Cortex of kidney (tissue), 1 donor: Measurements from ENCODE around the gene GCK.
"Not testable (repeated sequence)": the region's sequence is repeated elsewhere in the genome, so short reads cannot be mapped to it uniquely, and the experiment has no call there.

Source experiments
- DNase-seq: peaks from one replicate; lab custom pipeline; 2025; lab: John Stamatoyannopoulos, UW

Gene GCK

DNA sequence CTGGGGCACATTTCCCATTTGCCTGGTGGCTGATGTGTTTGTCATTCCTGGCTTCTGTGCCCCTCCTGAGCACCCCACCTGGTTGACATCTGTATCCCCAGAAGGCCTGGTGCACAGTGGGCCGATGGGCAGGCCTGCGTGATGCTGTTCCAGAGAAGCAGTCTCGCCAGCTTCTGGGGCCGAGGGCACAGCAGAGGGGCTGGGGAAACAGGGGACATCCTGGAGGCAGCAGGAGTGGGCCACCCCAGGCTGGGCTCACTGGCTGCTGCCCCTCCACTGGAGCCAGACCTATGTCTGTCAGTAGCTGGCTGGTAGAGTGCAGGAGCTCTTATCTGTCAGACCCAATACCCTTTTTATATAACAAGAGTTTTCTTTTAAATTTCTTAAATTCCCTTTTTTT is 47.2 kb downstream of the GCK start:
- DNase-seq, result no peak

DNA sequence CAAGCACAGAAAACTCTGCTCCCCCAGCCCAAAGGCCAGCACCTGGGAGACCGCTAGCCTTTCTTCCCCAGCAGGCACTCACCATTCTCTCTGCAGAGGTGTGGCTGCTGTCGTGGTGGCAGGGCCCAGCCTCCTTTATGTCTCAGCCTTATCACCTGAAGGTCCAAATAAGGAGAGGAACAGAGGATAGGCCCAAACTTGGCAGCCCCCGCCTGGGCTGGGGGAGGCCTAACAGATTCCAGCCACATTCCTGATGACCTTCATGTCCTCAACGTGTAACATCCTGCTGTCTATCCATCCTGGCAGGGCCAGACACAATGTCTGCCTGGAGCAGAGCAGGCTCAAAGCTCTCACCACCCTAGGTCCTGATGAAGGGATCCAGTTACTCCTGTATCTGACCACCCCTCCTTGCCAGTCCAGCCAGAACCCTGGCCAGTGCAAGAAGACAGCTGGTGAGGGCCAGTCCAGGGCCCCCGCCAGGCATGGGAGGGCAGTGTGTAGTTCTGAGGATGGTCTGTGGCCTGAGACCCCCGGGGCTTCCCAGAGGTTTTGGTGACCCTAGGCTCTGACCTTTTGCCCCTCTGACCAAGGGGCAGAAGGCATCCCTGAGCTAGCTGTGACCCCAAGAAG is 47.9 kb downstream of the GCK start, which contains the start of gene MYL7:
MYL7 (minus strand) TSS at position 112 of the 630 bp plus-strand sequence; CDS start at position 85, 27 bp downstream.
- DNase-seq, result no peak

DNA sequence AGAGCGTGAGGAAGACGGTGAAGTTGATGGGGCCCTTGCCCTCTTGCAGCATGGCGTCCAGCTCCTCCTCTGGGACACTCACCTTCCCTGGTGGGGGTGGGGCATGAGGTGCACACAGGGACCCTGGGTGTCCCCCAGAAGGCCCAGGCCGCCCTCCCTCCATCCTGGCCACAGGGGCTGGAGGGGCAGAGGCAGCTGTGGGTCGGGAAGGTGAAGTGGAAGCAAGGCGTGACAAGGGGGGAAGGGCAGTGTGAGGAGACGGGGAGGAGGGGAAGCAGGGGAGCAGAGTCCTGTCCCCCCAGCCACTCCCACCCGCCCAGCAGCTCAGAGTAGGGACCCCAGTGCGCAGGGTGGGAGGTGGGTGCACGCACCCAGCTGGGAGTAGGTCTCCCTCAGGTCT is 48.9 kb downstream of the GCK start:
- DNase-seq, result no peak

DNA sequence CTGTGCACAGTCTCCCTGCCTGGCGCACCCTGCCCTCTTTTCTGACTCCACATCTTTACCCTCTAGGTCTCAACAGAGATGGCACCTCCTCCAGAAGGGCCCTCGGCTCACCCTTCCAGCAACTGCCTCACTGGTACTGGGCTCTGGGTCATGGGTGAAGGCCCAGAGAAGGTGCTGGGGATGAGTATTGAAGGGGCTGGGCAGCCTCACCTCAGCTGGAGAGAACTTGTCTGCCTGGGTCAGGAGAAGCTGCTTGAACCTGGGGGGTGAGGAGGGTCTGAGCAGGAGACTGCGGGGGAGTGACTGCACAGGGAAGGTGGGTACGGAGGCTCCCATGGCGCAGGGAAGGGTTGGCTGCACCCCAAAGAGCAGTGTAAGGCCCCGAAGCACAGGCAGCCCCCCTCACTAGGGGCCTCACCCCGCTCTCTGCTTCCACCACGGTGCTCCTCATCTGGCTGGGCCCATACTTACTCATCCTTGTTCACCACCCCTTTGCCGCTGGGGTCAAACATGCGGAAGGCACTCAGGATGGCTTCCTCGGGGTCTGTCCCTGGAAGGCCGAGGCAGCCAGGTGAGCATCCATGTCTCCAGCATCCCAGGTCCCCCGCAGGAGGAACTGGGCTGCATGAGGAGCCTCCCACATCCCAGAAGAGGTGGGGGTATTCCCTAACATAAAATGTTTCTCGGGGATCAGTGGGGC is 49.8 kb downstream of the GCK start:
- DNase-seq, result no peak

DNA sequence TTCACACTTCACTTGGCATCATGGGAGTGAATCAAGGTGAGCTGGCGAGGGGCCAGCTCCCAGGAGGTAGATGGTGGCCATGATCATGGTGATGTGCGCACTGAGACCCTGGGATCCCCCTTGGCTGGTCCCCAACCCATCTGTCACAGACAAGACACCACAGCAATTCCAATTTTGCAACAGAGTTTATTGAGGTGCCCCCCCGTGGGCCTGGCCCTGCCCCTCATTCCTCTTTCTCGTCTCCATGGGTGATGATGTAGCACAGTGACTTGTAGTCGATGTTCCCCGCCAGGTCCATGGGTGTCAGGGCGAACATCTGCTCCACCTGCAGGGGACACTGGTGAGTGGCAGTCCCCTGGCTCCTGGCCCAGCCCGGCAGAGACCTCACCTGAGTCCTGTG is 50.5 kb downstream of the GCK start:
- DNase-seq, result no peak

DNA sequence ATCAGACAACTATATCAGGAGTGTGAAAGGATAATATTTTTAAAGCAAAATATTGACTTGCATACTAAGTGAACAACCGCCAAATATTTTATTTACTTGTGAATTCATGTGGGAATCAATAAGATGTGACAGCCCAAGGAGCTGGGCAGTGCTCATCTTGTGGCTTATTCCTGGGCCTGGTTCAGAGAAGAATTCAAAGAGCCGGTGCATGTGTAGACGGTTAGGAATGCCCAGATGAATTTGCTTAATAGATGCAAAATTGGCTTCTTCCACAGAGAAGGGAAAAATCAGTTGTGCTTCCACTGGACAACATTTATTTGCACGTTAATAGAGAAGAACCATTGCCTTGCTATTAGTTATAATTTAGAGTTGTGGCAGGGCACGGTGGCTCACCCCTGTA is 52.5 kb downstream of the GCK start:
- DNase-seq, result no peak

DNA sequence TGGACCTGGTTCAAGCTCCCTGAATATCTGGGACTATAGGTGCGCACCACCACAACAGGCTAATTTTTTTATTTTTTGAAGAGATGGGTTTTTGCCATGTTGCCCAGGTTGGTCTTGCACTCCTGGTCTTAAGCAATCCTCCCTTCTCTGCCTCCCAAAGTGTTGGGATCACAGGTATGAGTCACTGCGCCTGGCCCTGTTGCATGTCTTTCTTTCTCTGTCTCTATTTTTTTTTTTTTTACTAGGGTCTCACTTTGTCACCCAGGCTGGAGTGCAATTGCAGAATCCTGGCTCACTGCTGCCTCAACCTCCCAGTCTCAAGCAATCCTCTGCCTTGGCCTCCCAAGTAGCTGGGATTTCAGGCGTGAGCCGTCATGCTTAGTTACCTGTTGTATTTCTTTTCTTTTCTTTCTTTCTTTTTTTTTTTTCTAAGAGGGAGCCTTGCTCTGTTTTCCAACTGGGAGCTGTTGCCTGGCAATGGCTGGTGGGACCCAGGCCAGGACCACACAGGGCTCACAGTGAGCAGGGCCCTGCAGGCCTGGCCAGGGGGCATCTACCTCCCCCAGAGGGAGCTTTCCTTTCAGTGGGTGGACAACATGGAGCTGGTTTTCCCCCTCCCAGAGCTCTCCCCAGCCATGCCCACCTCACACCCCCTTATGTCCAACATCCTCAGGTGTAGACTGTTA is 54.2 kb downstream of the GCK start:
- no peak for DNase-seq

DNA sequence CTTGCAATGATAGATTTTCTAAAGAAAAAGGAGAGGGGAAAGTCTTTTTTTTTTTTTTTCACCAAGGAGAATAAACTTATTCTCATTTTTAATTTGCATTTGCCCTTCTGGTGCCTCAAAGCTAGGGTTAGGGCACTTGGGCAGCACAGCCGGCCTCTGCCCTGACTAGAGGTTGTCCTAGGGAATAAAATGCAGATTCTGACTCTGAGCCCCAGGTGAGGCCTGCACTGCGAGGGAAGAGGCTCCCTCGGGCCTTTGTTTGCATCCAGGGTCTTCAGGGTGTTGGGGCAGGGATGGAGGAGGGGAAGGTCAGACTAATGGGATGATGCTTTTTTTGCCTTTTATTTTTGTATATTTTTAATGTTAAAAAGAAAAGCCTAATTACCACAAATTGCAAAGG is 55.9 kb downstream of the GCK start:
- DNase-seq, result no peak

DNA sequence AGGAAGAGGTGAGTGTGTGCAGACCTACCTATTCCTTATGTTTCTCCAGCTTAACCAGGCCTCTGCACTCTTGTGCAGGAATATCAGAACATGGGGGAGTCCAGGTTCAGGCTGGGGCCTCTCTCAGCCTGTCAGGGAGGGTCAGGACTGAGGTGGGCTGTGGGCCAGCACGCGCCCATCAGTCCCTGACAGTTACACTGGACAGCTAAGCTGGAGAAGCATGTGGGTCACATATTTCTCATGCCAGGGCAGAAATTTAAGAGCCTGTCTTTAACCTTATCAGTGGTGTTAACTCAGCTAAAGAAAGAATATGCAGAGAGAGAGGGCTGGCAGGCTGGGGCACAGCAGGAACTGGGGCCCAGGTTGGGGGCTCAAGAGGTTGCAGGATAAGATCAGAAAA is 57.2 kb downstream of the GCK start:
- DNase-seq, result no peak

DNA sequence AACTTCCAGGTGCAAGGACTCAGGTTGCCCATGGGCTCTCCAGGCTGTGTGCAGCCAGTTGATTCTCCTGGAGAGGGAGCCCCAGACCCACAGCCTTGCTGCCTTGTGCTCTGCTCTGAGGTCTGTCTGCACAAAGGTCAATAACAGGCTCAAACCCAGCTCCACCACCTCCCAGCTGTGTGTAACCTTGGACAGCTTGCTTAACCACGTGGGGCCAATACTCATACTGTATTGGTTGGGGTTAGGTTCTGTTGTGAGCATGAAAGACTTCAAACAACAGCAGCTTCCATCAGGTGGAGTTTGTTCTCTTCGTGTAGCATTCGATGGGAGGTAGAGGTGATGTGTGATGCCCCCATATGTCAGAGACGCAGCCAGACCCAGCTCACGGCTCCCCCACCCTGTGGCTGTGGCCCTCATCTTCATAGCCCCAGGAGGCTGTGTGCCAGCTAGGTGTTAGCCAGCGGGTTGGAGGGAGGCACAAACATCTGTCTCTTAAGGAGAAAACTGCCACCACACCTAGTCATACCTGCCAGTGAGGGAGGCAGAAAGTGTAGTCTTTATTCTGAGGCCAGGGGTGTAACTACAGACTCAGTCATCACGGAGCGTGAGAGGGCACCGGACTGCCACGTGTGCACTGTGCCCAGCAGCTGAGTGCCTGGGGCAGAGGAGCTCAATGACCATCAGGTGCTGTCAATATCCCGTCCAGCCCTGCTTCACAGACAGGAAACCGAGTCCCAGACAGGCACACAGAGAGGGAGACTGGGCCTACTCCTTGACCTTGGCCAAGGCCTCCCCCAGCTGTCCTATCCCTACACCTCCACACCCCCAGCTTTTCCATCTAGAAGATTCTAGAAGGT is 57.8 kb downstream of the GCK start:
- no peak for DNase-seq

DNA sequence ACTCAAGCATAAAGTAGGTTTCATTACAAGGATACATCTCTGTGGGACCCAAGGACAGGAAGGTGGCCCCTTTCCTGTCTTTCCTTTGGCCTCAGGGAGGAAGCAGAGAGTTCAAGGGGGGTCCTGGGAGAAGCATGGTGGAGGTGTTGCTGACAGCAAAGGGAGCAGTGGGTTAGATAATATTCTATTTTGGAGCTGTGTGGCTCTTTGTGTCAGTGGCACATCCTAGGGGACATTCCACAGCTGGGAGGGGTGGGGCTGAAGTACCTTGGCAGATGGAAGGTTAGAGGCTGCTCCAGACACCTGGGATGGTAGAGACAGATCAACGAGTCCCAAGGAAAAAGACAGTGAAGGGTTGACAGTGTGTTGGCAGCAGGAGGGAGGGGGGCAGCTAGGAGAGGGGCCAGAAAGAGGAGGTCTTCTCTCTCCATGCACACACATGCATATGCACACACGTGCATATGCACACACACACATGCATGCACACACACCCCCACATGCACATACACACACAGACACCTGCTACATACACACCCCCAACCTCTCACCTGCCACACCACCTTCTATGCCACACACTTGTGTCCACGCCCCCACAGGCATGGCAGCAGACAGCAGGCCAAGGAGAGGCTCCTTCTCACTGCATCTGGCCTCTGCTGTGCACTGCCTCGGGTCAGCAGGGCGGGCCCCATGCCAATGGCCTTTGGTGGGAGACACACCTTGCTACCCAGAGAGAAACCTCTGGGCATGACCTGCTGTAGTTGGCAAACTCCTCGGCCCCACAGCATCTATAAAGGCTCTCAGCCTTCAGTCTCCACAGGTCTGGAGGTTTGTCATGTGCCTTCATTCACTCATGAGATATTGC is 60.3 kb downstream of the GCK start:
- DNase-seq, result no peak

DNA sequence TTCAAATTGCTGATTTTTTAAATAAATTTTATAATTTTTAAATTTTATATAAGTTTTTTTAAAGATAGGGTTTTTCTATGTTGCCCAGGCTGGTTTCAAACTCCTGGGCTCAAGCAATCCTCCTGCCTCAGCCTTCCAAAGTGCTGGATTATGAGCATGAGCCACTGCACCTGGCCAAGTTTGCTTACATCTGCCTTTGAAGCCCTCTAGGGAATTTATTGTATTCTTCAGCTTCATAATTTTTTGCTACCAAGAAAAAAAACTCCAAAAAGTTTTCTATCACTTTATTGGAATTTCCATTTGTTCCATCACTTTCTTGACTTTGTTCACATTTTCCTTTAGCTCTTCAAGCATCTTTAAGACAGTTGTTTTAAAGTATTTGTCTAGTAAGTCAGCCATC is 62.1 kb downstream of the GCK start:
- no peak for DNase-seq

DNA sequence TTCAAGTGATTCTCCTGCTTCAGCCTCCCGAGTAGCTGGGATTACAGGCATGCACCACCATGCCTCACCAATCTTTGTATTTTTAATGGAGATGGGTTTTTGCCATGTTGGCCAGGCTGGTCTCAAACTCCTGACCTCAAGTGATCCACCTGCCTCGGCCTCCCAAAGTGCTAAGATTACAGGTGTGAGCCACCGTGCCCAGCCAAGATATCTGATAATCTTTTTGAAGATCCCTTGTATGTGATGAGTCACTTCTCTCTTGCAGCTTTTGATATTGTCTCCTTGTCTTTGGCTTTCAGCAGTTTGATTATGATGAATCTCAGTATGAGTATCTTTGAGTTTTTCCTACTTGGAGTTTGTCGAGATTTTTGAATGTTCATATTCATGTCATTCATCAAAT is 62.7 kb downstream of the GCK start:
- DNase-seq, result not testable (repeated sequence)

DNA sequence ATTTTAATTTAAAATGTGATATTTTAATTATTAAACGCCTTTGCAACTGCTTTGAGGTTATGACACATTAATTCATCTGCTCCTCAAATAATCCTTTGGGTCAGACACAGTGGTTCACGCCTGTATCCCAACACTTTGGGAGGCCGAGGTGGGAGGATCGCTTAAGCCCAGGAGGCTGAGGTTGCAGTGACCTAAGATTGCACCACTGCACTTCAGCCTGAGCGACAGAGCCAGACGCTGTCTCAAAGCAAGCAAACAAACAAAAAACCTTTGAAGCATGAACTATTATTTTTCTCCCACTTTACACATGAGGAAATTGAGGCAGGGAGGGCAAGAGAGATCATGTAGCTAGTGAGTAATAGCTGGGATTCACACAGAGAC is 64.4 kb downstream of the GCK start:
- DNase-seq, result no peak

DNA sequence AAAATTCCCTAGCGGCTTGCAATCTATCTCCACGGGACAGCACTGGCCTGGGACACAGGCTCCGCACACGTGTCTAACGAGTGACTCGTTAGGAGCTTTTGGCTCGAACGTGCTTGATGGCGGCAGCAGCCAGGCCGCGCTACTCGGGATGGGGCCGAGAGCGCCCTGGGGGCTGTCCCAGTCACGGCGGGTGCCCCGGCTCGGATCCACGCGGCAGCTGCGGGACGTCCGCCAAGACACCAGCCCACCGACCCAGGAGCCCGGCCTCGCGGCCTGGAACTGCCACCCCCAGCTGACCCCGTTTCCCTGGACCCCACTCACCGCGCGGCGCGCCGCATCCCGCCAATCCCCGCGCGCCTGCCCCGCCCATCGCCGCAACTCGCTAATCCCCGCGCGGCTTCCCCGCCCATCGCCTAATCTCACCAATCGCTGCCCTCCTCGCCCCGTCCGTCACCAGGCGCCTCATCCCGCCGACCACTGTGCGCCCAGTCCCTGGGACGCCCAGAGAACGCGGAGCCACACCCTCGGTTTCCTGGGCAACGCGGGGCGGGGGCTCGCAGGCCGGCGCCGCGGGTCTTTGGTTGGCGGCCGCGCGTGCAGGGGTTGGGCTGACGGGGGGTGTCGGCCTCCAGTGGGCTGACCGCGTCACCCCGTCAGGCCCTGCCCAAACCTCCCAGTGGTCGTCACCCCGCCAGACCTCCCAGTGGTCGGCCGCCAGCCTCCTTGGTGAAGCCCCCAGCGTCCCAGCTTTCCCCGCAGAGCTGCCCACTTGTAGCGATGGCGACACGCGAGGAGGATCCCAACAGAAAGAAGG is 65.8 kb downstream of the GCK start, which contains the start of gene POLD2:
POLD2 (minus strand) TSS at position 359 of the 814 bp plus-strand sequence. CDS start 1,495 bp downstream, outside the sequence.
- DNase-seq, result peak; percentile 99

DNA sequence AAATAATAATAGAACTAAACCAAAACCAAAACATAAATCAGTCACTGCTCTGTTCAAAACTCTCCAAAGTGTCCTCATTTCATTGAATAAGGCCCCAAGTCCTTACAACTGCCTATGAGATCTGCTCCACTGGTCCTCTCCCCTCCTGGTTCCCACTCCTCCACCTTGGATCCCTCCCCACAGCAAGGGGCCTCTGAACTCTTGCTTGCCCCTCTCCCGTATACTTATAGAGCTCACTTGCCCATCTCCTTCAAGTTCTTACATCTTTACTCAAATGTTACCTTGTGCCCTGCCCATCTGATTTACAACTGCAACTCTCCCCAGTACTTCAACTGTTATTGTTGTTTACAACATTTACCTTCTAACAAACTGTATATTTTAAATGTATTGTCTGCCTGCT is 66.7 kb downstream of the GCK start:
- DNase-seq, result no peak

DNA sequence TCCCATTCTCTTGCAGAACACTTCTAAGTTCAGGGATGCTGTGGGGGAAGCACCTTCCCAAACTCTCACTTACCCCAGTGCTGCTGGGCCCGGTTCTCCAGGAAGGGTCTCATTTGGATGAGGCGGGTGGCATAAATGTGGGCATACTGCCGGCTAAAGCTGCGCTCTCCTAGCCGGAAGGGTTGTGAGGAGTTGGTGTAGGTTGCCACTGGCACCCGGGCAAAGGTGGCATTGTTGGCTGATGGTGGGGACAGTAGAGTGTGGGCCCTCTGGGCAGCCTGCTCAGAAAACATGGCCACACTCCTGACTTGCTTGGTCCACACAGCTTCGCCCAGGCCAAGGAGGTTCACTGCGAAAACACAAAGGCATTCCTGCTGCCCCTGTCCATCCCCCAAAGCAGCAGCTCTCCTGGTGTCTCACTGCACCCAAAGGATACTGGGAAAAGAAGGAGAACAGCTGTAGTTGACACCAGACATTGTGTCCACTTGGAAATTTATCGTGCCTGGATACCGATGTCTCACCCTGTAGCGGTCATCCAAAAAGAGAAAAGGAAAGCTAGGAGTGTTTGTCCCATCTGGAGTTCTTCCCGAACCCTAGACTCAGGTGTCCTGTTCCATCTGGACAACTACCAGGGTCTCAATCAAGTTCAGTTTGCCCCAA is 67.3 kb downstream of the GCK start:
- DNase-seq, result no peak

DNA sequence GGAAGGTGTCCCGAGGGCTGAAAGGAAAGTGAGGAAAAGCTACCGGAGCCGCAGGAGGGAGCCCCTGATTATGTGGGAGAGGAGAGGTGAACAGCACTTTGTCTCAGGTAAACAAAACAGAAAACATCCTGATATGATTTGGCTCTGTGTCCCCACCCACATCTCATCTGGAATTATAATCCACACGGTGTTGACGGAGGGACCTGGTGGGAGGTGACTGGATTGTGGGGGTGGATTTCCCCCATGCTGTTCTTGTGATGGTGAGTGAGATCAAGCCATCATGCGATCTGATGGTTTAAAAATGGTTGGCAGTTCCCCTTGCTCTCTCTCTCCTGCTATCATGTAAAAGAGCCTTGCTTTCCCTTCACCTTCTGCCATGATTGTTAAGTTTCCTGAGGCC is 68.8 kb downstream of the GCK start:
- no peak for DNase-seq

DNA sequence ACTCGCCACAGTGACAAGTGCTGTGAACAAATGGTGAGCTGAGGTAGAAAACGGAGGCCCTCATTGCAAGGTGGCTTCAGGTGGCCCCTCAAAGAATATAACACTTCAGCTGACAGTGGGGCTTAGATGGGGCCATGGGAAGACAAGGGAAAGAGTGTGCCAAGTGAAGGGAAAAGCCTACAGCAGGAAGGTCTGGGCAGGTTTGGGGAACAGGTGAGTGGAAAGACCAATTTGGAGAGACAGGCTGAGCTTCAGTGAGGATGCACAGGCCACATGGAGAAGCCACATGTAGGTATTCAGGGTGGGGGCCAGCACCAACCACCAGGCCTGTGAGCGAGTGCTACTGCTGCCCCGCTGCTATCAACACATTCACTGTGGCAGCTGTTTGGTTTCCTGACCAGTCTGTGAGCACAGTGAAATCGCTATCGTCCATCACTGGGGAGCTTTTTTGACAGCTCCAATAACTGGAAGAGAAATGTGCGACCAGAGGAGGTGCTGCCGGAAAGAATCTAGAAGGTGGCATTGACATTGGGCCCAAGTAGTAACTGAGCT is 69.3 kb downstream of the GCK start:
- DNase-seq, result no peak
